ENCODE measurements around the gene SDSL.

DNA sequence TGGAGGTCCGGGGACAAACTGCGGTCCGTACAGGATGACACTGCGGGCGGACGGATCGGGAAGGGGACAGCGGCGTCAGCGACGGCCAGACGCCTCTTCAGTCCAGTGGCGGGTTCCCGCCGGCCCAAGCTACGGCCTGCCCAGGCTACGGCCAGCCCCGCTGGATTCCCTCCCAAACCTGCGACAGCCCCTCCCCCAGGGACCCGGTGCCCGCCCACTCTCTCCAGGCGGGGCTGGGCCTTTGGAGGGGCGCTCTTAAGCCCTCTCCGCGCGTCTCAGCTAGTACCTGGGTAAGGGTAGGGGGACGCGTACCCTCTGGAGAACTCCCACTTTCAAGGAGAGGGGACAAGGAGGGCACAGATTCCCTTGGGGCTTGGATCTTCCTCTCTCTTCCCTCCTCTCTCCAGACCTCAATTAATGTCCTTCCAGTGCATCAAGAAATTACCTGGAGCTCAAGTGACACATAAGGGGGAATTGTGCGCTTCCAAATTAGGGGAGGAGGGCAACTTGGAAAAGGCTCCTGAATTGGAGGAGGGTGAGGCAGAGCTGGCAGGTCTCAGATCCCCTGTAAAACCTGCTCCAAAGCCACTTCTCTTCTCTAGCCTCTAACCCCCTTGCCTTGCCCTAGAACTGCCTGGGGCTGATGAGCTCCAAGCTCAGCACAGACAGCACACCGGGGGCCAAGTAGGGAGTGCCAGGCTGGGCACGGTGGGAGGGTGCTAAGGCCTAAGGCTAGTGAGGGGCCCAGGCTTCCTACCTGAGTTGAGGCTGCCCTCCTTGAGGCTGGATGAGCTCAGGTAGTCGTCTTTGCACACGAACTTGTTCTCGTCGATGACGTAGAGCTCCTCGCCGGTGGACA lies 46.4 kb downstream of the SDSL start:
- TF ChIP-seq CTCF (conservative IDR thresholded peaks at IDR 0.05; ENCODE audit: low read depth, low read length) (no peak), SMC3 (IDR thresholded peaks at IDR 0.05; ENCODE audit: low read depth, low read length) (no peak), RFX5 (IDR thresholded peaks at IDR 0.05; ENCODE audit: low read depth, low read length) (no peak), POLR2A (IDR thresholded peaks at IDR 0.05; ENCODE audit: low read depth, low read length) (no peak), CHD1 (IDR thresholded peaks at IDR 0.05; ENCODE audit: low read depth, low read length) (no peak), USF2 (IDR thresholded peaks at IDR 0.05; ENCODE audit: low read depth, low read length) (no peak), MAZ (IDR thresholded peaks at IDR 0.05; ENCODE audit: borderline replicate concordance, low read depth, low read length) (no peak), CEBPB (IDR thresholded peaks at IDR 0.05; ENCODE audit: low read depth, low read length) (no peak)
